Neuron (in vitro differentiated cells): ENCODE results near the gene JMJD7.

ENCODE experiments used
- H2AFZ ChIP-seq: one replicate; pipeline ENCODE4 v1.6.1; 2013; ENCODE audit warnings: low read depth, mild to moderate bottlenecking, inconsistent platforms, low read length, moderate library complexity
- H3K27me3 ChIP-seq: one replicate; pipeline ENCODE4 v1.6.1; 2013; ENCODE audit warnings: low read length; ENCODE audit not compliant: insufficient read depth
- H3K36me3 ChIP-seq: one replicate; pipeline ENCODE4 v1.6.1; 2013; ENCODE audit warnings: low read length; ENCODE audit not compliant: insufficient read depth
- H3K4me1 ChIP-seq: one replicate; pipeline ENCODE4 v1.6.1; 2013; ENCODE audit warnings: low read length; ENCODE audit not compliant: insufficient read depth
- H3K4me3 ChIP-seq: 2 replicates; pipeline ENCODE4 v1.5.1; 2013; ENCODE audit warnings: mild to moderate bottlenecking, low read length, moderate library complexity
- H3K9me3 ChIP-seq: one replicate; pipeline ENCODE4 v1.6.1; 2013; ENCODE audit warnings: low read length

Gene JMJD7

DNA sequence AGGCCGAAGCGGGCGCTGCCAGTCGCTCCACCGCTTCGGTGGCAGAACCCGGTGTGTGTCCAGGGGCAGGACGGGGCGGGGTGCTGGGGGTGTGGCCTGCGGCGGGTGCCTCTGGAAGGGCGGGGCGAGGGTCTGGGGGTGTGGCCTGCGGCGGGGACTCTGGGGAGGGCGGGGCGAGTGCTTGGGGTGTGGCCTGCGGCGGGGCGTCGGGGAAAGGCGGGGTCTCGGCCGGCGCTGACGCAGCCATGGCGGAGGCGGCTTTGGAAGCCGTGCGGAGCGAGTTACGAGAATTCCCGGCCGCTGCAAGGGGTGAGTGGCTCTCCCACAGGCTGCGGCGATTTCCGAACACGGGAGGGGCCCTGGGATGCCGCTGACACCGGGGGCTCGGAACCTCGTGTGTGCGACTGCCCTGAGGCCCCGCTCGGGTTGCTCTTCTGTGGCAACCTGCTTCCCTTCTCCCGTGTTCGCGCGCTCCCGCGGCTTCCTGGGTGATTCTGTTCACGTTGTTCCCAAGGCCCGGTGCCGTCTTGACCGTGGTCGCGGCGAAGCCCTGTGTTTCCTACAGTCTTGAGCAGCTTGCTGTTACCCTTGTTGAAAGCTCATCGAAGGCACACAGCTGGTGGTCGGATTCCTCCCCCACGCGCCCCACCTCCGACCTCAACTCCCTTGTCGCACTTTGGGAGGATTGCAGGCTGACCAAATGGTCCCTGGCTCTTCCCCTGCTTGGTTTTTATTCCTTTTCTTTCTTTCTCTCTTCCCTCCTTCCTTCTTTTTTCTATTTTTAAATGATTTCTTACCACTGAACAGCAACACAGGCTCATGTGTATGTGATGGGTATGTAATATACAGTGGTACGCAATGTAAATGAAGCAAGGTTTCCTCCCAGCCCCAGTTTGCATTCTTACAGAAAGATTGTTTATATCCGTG is at the start of gene JMJD7:
Gene JMJD7 (plus strand): TSS at position 213 of the 927 bp plus-strand sequence. CDS start 33 bp downstream, at position 246.
- Histone ChIP-seq H3K4me1 (peaks cover 10% of the 10 kb centered on the region), H3K9me3 (no peaks in the 10 kb centered on the region), H3K4me3 (peak within 1 kb of the TSS; percentile 99), H2AFZ (peak within 1 kb of the TSS; percentile 88), H3K36me3 (peaks cover 48% of the 10 kb centered on the region), H3K27me3 (no peaks in the 10 kb centered on the region)

DNA sequence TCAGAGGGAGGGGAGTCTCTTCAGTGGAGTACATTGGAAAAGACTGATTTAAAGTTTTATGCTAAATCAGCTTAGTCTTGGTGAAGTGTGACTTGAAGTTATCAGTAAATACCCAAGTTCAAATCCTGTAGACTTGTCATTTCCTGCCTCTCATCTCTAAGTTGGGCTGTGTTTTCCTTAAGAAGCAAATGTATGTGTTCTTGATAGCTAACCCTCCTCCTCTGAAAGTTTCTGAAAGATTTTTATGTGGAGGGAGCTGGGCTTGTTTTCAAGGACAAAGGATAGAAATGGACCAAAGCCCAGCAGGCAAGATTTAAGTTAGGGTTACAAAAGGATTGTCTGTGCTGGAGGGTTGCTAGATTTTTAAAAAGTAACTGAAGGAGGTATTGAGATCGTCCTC is 49.4 kb upstream of the JMJD7 start:
- Histone ChIP-seq H3K4me1 (peaks cover 24% of the 10 kb centered on the region), H3K9me3 (no peaks in the 10 kb centered on the region), H3K4me3 (no peak overlapping the region), H2AFZ (no peak overlapping the region), H3K36me3 (no peaks in the 10 kb centered on the region), H3K27me3 (no peaks in the 10 kb centered on the region)

DNA sequence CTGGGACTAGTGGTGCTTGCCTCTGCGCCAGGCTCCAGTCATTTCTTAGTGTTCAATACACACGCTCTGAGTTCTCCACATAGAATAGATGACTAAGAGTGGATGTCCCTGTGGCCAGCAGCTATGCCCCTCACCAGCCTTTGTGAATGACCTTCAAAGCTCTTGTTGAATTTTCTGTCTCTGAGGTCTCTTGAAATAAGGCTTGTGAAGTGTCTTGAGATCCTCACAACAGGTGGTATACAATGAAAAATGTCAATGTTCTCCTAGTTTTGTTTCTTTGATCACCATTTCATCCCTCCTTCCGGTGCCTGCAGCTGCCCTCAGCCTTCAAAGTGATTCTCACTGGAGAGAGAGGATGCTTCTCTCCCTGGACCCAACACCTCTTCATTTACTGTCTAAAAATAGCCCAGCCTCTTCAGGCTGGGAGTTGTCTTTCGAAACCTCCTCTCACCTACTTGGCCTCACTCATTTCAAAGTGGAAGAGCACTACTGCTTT is 48.2 kb upstream of the JMJD7 start:
- Histone ChIP-seq H3K27me3 (no peaks in the 10 kb centered on the region), H3K4me3 (no peak overlapping the region), H2AFZ (no peak overlapping the region), H3K36me3 (no peaks in the 10 kb centered on the region), H3K4me1 (peaks cover 21% of the 10 kb centered on the region), H3K9me3 (no peaks in the 10 kb centered on the region)

DNA sequence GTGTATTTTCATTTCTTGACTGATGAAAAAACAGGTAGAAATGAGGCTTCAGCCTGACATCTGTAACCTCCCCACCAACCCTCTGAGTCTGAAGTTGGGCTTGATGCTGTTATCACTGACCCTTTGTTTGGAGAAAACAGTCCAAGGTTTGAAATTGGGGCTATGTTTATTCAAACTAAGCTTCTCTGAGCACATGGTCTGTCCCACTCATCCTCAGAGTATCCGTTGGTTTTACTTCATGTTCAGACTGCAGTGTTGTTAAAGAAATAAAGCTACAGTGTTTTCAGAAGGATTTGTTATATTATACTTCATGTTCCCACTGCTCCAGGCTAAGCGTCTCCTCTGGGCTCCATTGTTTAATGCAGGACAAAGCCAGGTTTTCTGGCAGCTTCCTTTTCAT is 47.6 kb upstream of the JMJD7 start:
- no peaks in the 10 kb centered on the region for H3K9me3 ChIP-seq
- no peak overlapping the region for H2AFZ ChIP-seq
- no peak overlapping the region for H3K4me3 ChIP-seq
- H3K27me3 ChIP-seq = no peaks in the 10 kb centered on the region
- H3K36me3 ChIP-seq = no peaks in the 10 kb centered on the region
- peaks cover 17% of the 10 kb centered on the region for H3K4me1 ChIP-seq

DNA sequence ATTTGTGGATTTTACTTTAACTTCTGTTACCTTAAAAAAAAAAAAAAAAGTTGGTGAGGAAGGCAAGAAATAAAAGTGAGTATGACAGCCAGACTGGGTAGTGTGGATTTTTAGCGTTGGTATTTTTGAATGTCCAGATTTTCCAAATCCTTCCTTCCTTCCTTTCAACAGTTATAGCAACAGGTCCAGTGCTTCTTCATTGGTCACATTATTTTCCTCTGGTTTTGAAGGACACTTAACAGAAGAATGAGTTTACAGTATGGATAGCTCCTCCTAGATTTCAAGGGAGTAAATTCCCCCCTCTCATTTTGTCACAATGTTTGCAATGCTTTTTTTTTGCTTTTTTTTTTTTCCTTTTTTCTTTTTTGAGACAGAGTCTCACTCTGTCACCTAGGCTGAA is 47.2 kb upstream of the JMJD7 start:
- Histone ChIP-seq H3K36me3 (no peaks in the 10 kb centered on the region), H3K4me3 (no peak overlapping the region), H3K27me3 (no peaks in the 10 kb centered on the region), H3K9me3 (no peaks in the 10 kb centered on the region), H3K4me1 (peaks cover 13% of the 10 kb centered on the region), H2AFZ (no peak overlapping the region)

DNA sequence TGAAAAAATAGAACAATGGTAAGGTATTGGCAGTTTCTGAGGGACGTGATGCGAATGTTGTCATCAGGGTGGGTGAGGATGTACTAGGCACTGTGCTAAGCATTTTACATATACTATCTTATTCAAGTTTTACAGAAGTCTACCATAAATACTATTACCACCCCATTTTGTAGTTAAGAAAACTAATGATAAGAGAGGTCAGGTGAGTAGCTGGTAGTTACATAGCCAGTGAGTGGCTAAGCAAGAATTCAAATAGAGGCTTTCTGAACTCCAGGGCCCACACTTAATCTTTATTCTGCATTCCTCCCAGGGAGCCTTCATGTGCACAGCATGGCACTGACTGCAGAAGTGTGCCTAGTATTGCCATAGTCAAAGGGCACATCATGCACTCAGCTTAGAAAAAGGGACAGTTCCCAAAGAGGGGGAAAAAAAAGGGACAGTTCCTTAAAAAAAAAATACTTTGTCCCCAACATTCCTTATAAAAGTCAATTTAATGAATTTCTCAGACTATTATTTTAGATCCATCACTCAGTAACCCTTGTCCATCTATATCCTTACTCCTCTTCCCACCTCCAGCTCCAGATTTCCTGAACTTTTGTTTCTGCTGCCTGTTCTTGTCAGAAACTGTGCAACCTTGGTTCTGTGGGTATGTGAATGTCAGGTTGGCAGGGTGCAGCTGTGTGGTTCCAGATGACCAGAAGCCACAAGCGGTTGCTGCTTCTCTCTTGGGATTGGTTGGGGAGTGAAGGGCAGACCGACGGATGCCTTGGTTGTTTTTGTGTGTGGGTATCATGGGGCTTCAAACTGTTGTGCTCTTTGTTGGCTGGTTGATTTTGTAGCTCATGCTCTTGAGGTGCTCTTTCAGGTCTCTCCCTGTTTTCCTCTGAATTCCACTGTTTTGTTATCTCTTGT is 45.3 kb upstream of the JMJD7 start:
- Histone ChIP-seq H2AFZ (no peak overlapping the region), H3K4me3 (no peak overlapping the region), H3K4me1 (peaks cover under 1% of the 10 kb centered on the region), H3K27me3 (no peaks in the 10 kb centered on the region), H3K9me3 (no peaks in the 10 kb centered on the region), H3K36me3 (no peaks in the 10 kb centered on the region)

DNA sequence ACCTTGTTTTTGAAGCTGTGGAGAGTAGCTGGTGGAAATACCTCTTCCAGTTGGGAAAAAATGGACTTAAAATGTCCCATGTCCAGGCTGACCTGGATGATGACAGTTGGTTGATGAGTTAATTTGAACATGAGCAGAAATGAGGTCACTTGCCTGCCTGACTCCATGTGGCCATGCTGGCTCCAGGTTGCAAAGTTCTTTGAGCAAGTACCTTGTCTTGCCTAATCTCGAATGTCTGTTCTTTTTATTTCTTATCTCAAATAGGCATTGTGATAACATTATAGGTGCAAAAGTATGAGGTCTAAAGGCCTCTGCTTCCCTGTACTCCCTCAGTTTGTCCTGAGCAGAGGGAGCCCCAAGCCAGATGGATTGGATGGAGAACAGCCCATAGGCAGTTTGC is 44.6 kb upstream of the JMJD7 start:
- H3K9me3 ChIP-seq = no peaks in the 10 kb centered on the region
- no peak overlapping the region for H3K4me3 ChIP-seq
- no peaks in the 10 kb centered on the region for H3K27me3 ChIP-seq
- no peaks in the 10 kb centered on the region for H3K4me1 ChIP-seq
- H3K36me3 ChIP-seq = no peaks in the 10 kb centered on the region
- H2AFZ ChIP-seq = no peak overlapping the region

DNA sequence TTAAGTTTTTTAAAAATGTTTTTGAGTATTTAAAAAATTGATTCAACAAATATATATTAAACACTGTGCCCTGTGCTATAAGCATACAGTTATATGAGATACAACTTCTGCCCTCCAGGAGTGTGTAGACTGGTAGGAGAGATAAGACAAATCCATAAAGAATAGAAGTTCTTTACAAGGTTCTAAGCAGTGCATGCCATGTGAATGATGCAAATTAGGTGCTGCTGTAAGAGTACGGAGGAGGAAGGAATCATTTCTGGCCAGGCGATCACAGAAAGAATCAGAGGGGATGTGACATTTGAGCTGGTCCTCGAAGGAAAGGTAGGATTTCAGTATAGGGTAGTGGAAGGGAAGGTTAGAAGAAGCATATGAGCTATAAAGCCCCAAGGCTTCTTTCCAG is 39.6 kb upstream of the JMJD7 start:
- no peaks in the 10 kb centered on the region for H3K9me3 ChIP-seq
- no peak overlapping the region for H3K4me3 ChIP-seq
- H3K36me3 ChIP-seq = no peaks in the 10 kb centered on the region
- no peak overlapping the region for H2AFZ ChIP-seq
- peaks cover 3% of the 10 kb centered on the region for H3K4me1 ChIP-seq
- no peaks in the 10 kb centered on the region for H3K27me3 ChIP-seq

DNA sequence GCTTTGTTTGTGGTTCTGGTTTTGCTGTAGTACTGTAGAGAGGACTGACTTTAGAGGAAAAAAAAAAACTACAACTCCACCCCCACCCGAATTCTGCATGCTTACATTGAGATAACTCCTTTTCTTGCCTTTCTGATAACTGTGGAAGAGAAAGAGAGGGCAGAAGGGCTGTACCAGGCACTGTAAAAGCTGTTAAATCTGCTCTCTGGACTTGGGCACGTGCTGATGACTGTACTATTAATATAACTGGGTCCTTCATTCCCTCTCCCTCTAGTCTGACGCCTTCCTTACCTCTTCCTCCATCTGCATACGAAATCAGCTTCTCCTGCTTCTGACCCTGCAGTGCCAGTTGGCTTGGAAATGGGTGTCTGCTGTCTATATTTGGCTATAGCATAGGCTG is 38.7 kb upstream of the JMJD7 start:
- H3K9me3 ChIP-seq = no peaks in the 10 kb centered on the region

DNA sequence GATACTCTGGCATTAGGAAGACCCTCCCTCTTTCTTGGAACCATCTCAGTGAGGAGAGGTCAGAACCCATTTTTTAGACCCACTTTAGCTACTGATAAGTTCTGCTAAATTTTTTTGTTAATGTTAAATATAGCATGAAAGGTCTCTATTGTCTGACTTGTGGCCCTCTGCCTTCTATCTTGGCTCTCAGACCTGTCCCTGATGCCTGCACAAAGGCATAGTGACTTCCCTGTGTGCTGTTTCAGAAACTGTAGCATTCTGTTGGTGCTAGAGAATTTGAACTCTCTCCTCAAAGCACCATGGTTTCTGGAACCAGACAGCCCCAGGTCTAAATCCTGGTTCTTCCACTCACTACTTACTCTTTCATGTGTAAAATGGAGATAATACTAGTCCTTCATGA is 38.2 kb upstream of the JMJD7 start:
- H3K4me1 ChIP-seq = peaks cover 3% of the 10 kb centered on the region
- H3K27me3 ChIP-seq = no peaks in the 10 kb centered on the region
- H3K9me3 ChIP-seq = no peaks in the 10 kb centered on the region
- H3K36me3 ChIP-seq = no peaks in the 10 kb centered on the region
- H3K4me3 ChIP-seq = no peak overlapping the region
- H2AFZ ChIP-seq = no peak overlapping the region

More for the DNA sequence above, 38.7 kb upstream of the JMJD7 start:
- Histone ChIP-seq H3K4me3 (no peak overlapping the region), H3K27me3 (no peaks in the 10 kb centered on the region), H3K4me1 (peaks cover 3% of the 10 kb centered on the region), H2AFZ (no peak overlapping the region), H3K36me3 (no peaks in the 10 kb centered on the region)

DNA sequence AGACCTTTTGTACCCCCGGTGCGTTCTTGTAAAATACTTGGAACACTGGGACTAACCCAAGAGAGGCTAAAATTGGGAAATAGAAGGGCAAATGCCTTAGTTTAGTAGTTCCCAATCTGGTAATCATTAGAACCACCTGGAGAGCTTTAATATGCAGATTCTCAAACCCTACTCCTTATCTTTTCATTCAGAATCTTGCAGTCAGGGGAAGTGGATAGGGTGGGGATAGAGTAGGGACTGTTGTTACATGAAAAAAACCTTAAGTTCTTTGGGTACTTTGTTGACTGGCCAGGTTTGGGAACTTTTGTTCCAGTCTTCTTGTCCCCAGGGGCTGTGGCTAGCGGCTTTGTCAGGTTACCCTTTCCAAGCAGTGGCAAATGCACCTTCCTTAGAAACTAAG is 37.7 kb upstream of the JMJD7 start:
- no peak overlapping the region for H2AFZ ChIP-seq
- peaks cover 3% of the 10 kb centered on the region for H3K4me1 ChIP-seq
- no peaks in the 10 kb centered on the region for H3K9me3 ChIP-seq
- H3K4me3 ChIP-seq = no peak overlapping the region
- no peaks in the 10 kb centered on the region for H3K36me3 ChIP-seq
- no peaks in the 10 kb centered on the region for H3K27me3 ChIP-seq

DNA sequence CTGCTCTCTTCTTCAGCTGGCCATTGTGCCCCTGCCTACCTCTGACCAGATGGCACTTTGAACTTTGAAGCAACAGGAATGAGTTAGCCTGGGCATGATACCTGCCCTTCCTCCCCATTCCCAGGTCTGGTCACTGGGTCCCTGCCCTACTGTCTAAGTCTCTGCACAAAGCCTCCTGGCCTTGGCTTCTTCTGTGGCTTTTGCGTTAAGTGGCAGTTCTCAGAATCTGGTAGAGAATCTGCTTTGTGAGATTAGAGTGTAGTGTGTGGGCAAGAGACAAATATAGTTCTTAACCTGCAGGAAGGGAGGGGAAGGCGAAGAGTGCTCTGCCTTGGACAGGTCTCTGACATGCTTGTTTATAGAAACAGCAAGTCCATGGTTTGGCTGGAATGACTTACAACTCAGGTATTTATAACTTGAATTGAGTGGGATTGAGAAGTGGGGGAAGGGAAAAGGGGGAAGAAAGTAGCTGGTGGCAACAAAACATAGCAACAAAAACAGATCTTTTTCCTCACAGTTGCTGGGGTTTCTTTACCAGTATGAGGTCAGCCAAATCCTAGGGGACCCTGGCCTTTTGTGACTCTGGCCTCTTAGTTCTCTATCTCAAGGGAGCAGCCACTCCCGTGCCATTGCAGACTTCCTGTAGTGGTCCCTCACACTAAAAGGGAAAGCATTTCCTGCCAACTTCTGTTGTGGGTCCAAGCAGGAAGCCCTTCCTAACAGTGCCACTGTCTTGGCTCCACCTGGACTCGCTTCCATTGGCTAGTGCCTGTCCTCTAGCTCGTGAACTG is 36.9 kb upstream of the JMJD7 start:
- Histone ChIP-seq H2AFZ (no peak overlapping the region), H3K27me3 (no peaks in the 10 kb centered on the region), H3K36me3 (no peaks in the 10 kb centered on the region), H3K4me3 (no peak overlapping the region), H3K4me1 (peaks cover 3% of the 10 kb centered on the region), H3K9me3 (no peaks in the 10 kb centered on the region)
